Urinary bladder (tissue), 4 donors: ENCODE data around the gene OGFOD2. TPM values are rescaled to one million over a fixed set of nuclear protein-coding genes. Genes with fewer than 3 reads are reported as not detected.
A peak's percentile ranks its signal among the peaks of the same experiment; 100 is the strongest.

ENCODE experiments used
- DNase-seq: peaks from one replicate; pipeline ENCODE4 v3.0.0-alpha.2; 2015; ENCODE audit errors: extremely low spot score
- H3K27ac ChIP-seq: one replicate; pipeline ENCODE4 v1.5.1; 2013; ENCODE audit warnings: low read depth, mild to moderate bottlenecking, moderate library complexity
- H3K36me3 ChIP-seq: one replicate; pipeline ENCODE4 v1.6.1; 2013; ENCODE audit warnings: mild to moderate bottlenecking, moderate library complexity; ENCODE audit not compliant: insufficient read depth
- H3K4me1 ChIP-seq: one replicate; pipeline ENCODE4 v1.6.1; 2013; ENCODE audit warnings: mild to moderate bottlenecking, moderate library complexity; ENCODE audit not compliant: insufficient read depth
- H3K4me3 ChIP-seq: one replicate; pipeline ENCODE4 v1.5.1; 2013; ENCODE audit warnings: low read depth, low read length
- WGBS: extraction: QIAGEN DNeasy Blood & Tissue Kit; methylation state at CpG from one replicate; pipeline ENCODE4 v1.1.7; 2013; 5-methylcytosine and 5-hydroxymethylcytosine counted together
- polyA plus RNA-seq: library from polyadenylated mRNA; stranded (reverse); fragments of 200-250 nt; gene quantifications from one replicate; pipeline ENCODE4 v1.2.3, GENCODE V29; 2013
- total RNA-seq: library from RNA; depleted of rRNA; stranded (reverse); fragments of >200 nt; gene quantifications from one replicate; pipeline ENCODE4 v1.2.3, GENCODE V29; 2014
- donor health status: healthy with polysubstance abuse.
- donor health status: healthy.

Gene OGFOD2
- total and polyA plus RNA-seq, 2 donors, result 6.5 to 17.1 TPM

GRCh38 chr12:122944605-122945592 lies 30.1 kb upstream of the OGFOD2 start:
- WGBS, result 73% methylated on average over 14 of the region's 14 CpGs
- no peak overlapping the region for H3K27ac ChIP-seq
- no peak overlapping the region for H3K4me3 ChIP-seq
- H3K36me3 ChIP-seq, result no peaks in the 10 kb centered on the region
- DNase-seq, result no peak
- no peaks in the 10 kb centered on the region for H3K4me1 ChIP-seq

- H3K27ac ChIP-seq, result peak overlapping the region; percentile 78
- H3K4me3 ChIP-seq, result no peak overlapping the region
- peak; percentile 78 for DNase-seq
- no peaks in the 10 kb centered on the region for H3K4me1 ChIP-seq
- WGBS, result 52% methylated on average over 10 of the region's 10 CpGs
- H3K36me3 ChIP-seq, result no peaks in the 10 kb centered on the region
Observed at GRCh38 chr12:122946690-122947341, 28.2 kb upstream of the OGFOD2 start.

- 74% methylated on average over 15 of the region's 15 CpGs for WGBS
- peak overlapping the region; percentile 78 for H3K27ac ChIP-seq
- DNase-seq, result no peak
- H3K4me1 ChIP-seq, result no peaks in the 10 kb centered on the region
- no peak overlapping the region for H3K4me3 ChIP-seq
- H3K36me3 ChIP-seq, result no peaks in the 10 kb centered on the region
Observed at GRCh38 chr12:122947352-122947792, 27.7 kb upstream of the OGFOD2 start.

- WGBS, result 93% methylated on average over 14 of the region's 14 CpGs
- Histone ChIP-seq H3K27ac (no peak overlapping the region), H3K4me3 (no peak overlapping the region), H3K4me1 (no peaks in the 10 kb centered on the region), H3K36me3 (no peaks in the 10 kb centered on the region)
- DNase-seq, result no peak
Observed at GRCh38 chr12:122948605-122949004, 26.4 kb upstream of the OGFOD2 start.

- no peak for DNase-seq
- no peaks in the 10 kb centered on the region for H3K4me1 ChIP-seq
- whole genome bisulfite sequencing, result 89% methylated on average over 8 of the region's 8 CpGs
- no peak overlapping the region for H3K27ac ChIP-seq
- no peak overlapping the region for H3K4me3 ChIP-seq
- no peaks in the 10 kb centered on the region for H3K36me3 ChIP-seq
Observed at GRCh38 chr12:122949405-122949804, 25.6 kb upstream of the OGFOD2 start.

GRCh38 chr12:122949816-122950675 lies 25.0 kb upstream of the OGFOD2 start:
- H3K4me3 ChIP-seq, result no peak overlapping the region
- no peaks in the 10 kb centered on the region for H3K36me3 ChIP-seq
- DNase-seq, result no peak
- no peak overlapping the region for H3K27ac ChIP-seq
- no peaks in the 10 kb centered on the region for H3K4me1 ChIP-seq
- 87% methylated on average over 27 of the region's 27 CpGs for WGBS

GRCh38 chr12:122951406-122951805 lies 23.6 kb upstream of the OGFOD2 start:
- Histone ChIP-seq H3K27ac (no peak overlapping the region), H3K4me3 (no peak overlapping the region), H3K4me1 (no peaks in the 10 kb centered on the region), H3K36me3 (no peaks in the 10 kb centered on the region)
- WGBS, result 89% methylated on average over 9 of the region's 9 CpGs
- DNase-seq, result no peak

- DNase-seq, result no peak
- H3K36me3 ChIP-seq, result no peaks in the 10 kb centered on the region
- no peak overlapping the region for H3K27ac ChIP-seq
- no peaks in the 10 kb centered on the region for H3K4me1 ChIP-seq
- 71% methylated on average over 12 of the region's 12 CpGs for WGBS
- H3K4me3 ChIP-seq, result no peak overlapping the region
Observed at GRCh38 chr12:122951979-122952892, 22.8 kb upstream of the OGFOD2 start.

- DNase-seq, result no peak
- Histone ChIP-seq H3K36me3 (no peaks in the 10 kb centered on the region), H3K4me1 (no peaks in the 10 kb centered on the region), H3K27ac (no peak overlapping the region), H3K4me3 (no peak overlapping the region)
- 74% methylated on average over 8 of the region's 8 CpGs for WGBS
Observed at GRCh38 chr12:122955156-122955555, 19.9 kb upstream of the OGFOD2 start.

- no peaks in the 10 kb centered on the region for H3K36me3 ChIP-seq
- no peaks in the 10 kb centered on the region for H3K4me1 ChIP-seq
- no peak overlapping the region for H3K4me3 ChIP-seq
- no peak for DNase-seq
- H3K27ac ChIP-seq, result no peak overlapping the region
- WGBS, result 71% methylated on average over 2 of the region's 2 CpGs
Observed at GRCh38 chr12:122956035-122956434, 19.0 kb upstream of the OGFOD2 start.

GRCh38 chr12:122958198-122958888 lies 16.7 kb upstream of the OGFOD2 start:
- no peak for DNase-seq
- H3K36me3 ChIP-seq, result no peaks in the 10 kb centered on the region
- 88% methylated on average over 5 of the region's 5 CpGs for WGBS
- no peak overlapping the region for H3K4me3 ChIP-seq
- H3K27ac ChIP-seq, result no peak overlapping the region
- H3K4me1 ChIP-seq, result no peaks in the 10 kb centered on the region

- Histone ChIP-seq H3K4me3 (no peak overlapping the region), H3K27ac (no peak overlapping the region), H3K4me1 (no peaks in the 10 kb centered on the region), H3K36me3 (no peaks in the 10 kb centered on the region)
- WGBS, result 95% methylated on average over 35 of the region's 35 CpGs
- DNase-seq, result no peak
Observed at GRCh38 chr12:122959566-122960192, 15.4 kb upstream of the OGFOD2 start.
